Endothelial cell of umbilical vein (primary cell): ENCODE results near the gene COQ2. TPM values are rescaled to one million over a fixed set of nuclear protein-coding genes. Genes with fewer than 3 reads are reported as not detected.
"Not testable (repeated sequence)": the region's sequence is repeated elsewhere in the genome, so short reads cannot be mapped to it uniquely, and the experiment has no call there.

Experiments
- BruUV-seq: library from RNA; stranded (reverse); fragments of 400-500 nt; replicated peaks from 2 replicates; lab custom pipeline; 2021; lab: Mats Ljungman, UMichigan
- CTCF ChIA-PET: fragments of 300-600, 350-600 bp; sonication (Branson Sonifier 250); formaldehyde crosslinking; loops from one replicate; lab custom pipeline; 2021; ENCODE audit warnings: antibody characterized with exemption, inconsistent platforms; lab: Charles Lee
- POLR2A ChIA-PET: fragments of 300-600, 350-600 bp; sonication (Branson Sonifier 250); formaldehyde crosslinking; loops from one replicate; lab custom pipeline; 2021; ENCODE audit warnings: antibody characterized with exemption, inconsistent platforms; lab: Charles Lee
- DNase-seq: peaks from one replicate; pipeline ENCODE4 v3.0.0-alpha.2; 2011; ENCODE audit warnings: low read depth, low spot score
- FAIRE-seq: peaks from 2 replicates; lab custom pipeline; 2011; peaks lifted over from hg19 to GRCh38; lab: Jason Lieb, UNC
- H2AFZ ChIP-seq: 2 replicates; pipeline ENCODE4 v1.6.0; 2012; ENCODE audit warnings: low read depth, low read length, control low read depth, inconsistent platforms
- H3K27ac ChIP-seq: 2 replicates; pipeline ENCODE4 v1.5.1; 2011; ENCODE audit warnings: low read depth, mild to moderate bottlenecking, control low read depth, low read length, moderate library complexity; ENCODE audit not compliant: insufficient read depth
- H3K27me3 ChIP-seq, 2 experiments: 2 replicates each; pipeline versions ENCODE4 v1.6.0 to v1.6.1; 2011; ENCODE audit warnings: low read length in 2 of 2, mixed read lengths in 1 of 2; ENCODE audit not compliant: control insufficient read depth in 2 of 2, insufficient read depth in 2 of 2
- H3K36me3 ChIP-seq, 2 experiments: 2 replicates in 1 of 2; 3 replicates in 1 of 2; pipeline ENCODE4 v1.5.1; 2011; ENCODE audit warnings: low read length in 2 of 2, mild to moderate bottlenecking in 1 of 2, moderate library complexity in 1 of 2; ENCODE audit not compliant: control insufficient read depth in 2 of 2, insufficient read depth in 2 of 2; ENCODE audit errors: extremely low read depth in 1 of 2
- H3K4me1 ChIP-seq: 3 replicates; pipeline ENCODE4 v1.5.1; 2011; ENCODE audit warnings: mild to moderate bottlenecking, low read length; ENCODE audit not compliant: control insufficient read depth, insufficient read depth; ENCODE audit errors: extremely low read depth
- H3K4me2 ChIP-seq: 2 replicates; pipeline ENCODE4 v1.6.1; 2011; ENCODE audit warnings: low read length, control low read depth, mixed read lengths; ENCODE audit not compliant: insufficient read depth
- H3K4me3 ChIP-seq, 3 experiments: fragments of 200-600 bp in 1 of 3; sonication (generic), shearing (Covaris generic) in 1 of 3; replicated peaks in 1 of 3; 2 replicates each; pipeline ENCODE4 v1.5.1; 2011 to 2016; ENCODE audit warnings: control low read depth in 3 of 3, low read length in 3 of 3, mild to moderate bottlenecking in 2 of 3, inconsistent platforms in 1 of 3, low read depth in 1 of 3, moderate library complexity in 1 of 3; ENCODE audit not compliant: insufficient read depth in 1 of 3
- H3K79me2 ChIP-seq: 2 replicates; pipeline ENCODE4 v1.6.0; 2012; ENCODE audit warnings: low read length, inconsistent platforms; ENCODE audit not compliant: control insufficient read depth, insufficient read depth
- H3K9ac ChIP-seq: replicated peaks from 2 replicates; pipeline ENCODE3; 2011; ENCODE audit warnings: low read length, control low read depth; ENCODE audit not compliant: insufficient read depth; ENCODE audit errors: extremely low read depth
- H3K9me1 ChIP-seq: replicated peaks from 3 replicates; pipeline ENCODE4 v1.6.0; 2011; ENCODE audit warnings: mild to moderate bottlenecking, low read length; ENCODE audit not compliant: control insufficient read depth, insufficient read depth; ENCODE audit errors: extremely low read depth
- H3K9me3 ChIP-seq: replicated peaks from 2 replicates; pipeline ENCODE4 v1.5.1; 2012; ENCODE audit warnings: low read length, inconsistent platforms; ENCODE audit not compliant: control insufficient read depth, insufficient read depth
- H4K20me1 ChIP-seq: replicated peaks from 2 replicates; pipeline ENCODE3; 2011; ENCODE audit warnings: mild to moderate bottlenecking, low read length; ENCODE audit not compliant: control insufficient read depth, insufficient read depth; ENCODE audit errors: extremely low read depth
- EZH2 ChIP-seq: IDR thresholded peaks from 2 replicates; pipeline ENCODE4 v1.6.1; 2012; ENCODE audit warnings: borderline replicate concordance, low read depth, mild to moderate bottlenecking, moderate library complexity, low read length, inconsistent platforms; ENCODE audit not compliant: severe bottlenecking
- FOS ChIP-seq: IDR thresholded peaks from 2 replicates; pipeline ENCODE4 v1.6.1; 2011; ENCODE audit warnings: mild to moderate bottlenecking, low read length, moderate library complexity, borderline replicate concordance; ENCODE audit not compliant: insufficient read depth
- JUN ChIP-seq: IDR thresholded peaks from 2 replicates; pipeline ENCODE4 v1.6.1; 2011; ENCODE audit warnings: borderline replicate concordance, low read depth; ENCODE audit not compliant: insufficient read length, insufficient read depth
- MAX ChIP-seq: IDR thresholded peaks from 2 replicates; pipeline ENCODE4 v1.6.1; 2011; ENCODE audit not compliant: insufficient read depth, insufficient read length
- dilution Hi-C: fragments of 300-500 bp; cut with MboI; formaldehyde crosslinking; loops from one replicate; pipeline ENCODE4 v1.15.0; 2019; ENCODE audit warnings: low sequenced_read_pairs; ENCODE audit not compliant: extremely low pct_ligation_motif_present
- intact Hi-C: fragments of 100-400 bp; cut with micrococcal nuclease; formaldehyde crosslinking; loops from one replicate; pipeline ENCODE4 v1.10.0; 2022
- polyA plus RNA-seq, 4 experiments: library from polyadenylated mRNA; depleted of rRNA in 3 of 4; stranded (reverse) in 3 of 4; unstranded in 1 of 4; fragments of >200 nt; gene quantifications; 2 replicates each; pipeline versions ENCODE4 v1.2.1 to v1.2.3, GENCODE V29; 2011 to 2012; ENCODE audit warnings: missing spikeins in 1 of 4
- total RNA-seq: library from RNA; stranded (reverse); gene quantifications from 2 replicates; pipeline ENCODE4 v1.2.3, GENCODE V29; 2021

The COQ2 gene
- total and polyA plus RNA-seq, 2 donors (not counting 3 experiments of a cell fraction or from before 2014, with no cell fraction given) = 25.5 to 28.0 TPM

- FAIRE-seq (no peak), DNase-seq (no peak)
- peaks cover under 1% of the 10 kb centered on the region for H3K79me2 ChIP-seq
- H3K9me1 ChIP-seq = no peaks in the 10 kb centered on the region
- intact Hi-C loops (no loop called here), dilution Hi-C loops (no loop called here)
- no peaks in the 10 kb centered on the region for H3K9me3 ChIP-seq
- H3K4me1 ChIP-seq = peaks cover under 1% of the 10 kb centered on the region
- CTCF ChIA-PET = interaction anchor here (0.6 to 2.6 kb wide), 5 partner anchors 8 to 222 kb away, joined by 3 to 9 read pairs (median 3); partner anchors contain the start of gene COQ2
- no peaks in the 10 kb centered on the region for H3K27me3 ChIP-seq
- no TSS peak for BruUV-seq
- H4K20me1 ChIP-seq = no peaks in the 10 kb centered on the region
- H2AFZ ChIP-seq = no peak overlapping the region
- H3K36me3 ChIP-seq = no peaks in the 10 kb centered on the region
- H3K4me3 ChIP-seq = no peak overlapping the region
- no peak overlapping the region for H3K27ac ChIP-seq
- POLR2A ChIA-PET = no interaction called here
- TF ChIP-seq FOS (no peak), JUN (no peak), MAX (no peak), EZH2 (no peak)
- H3K9ac ChIP-seq = no peak overlapping the region
- H3K4me2 ChIP-seq = no peak overlapping the region
Observed at GRCh38 chr4:83276299-83277040, 8.1 kb downstream of the COQ2 start.

- H3K4me1 ChIP-seq, H3K79me2 ChIP-seq, DNase-seq, H3K4me3 ChIP-seq, intact Hi-C loops, BruUV-seq, H3K27me3 ChIP-seq, H3K36me3 ChIP-seq, H3K4me2 ChIP-seq, H3K27ac ChIP-seq, H4K20me1 ChIP-seq, H3K9ac ChIP-seq, dilution Hi-C loops, POLR2A ChIA-PET, FAIRE-seq, H3K9me1 ChIP-seq, H3K9me3 ChIP-seq, H2AFZ ChIP-seq: not testable (repeated sequence)
- CTCF ChIA-PET = interaction anchor here (0.6 to 2.6 kb wide), 7 partner anchors 8 to 219 kb away, joined by 3 to 9 read pairs (median 5); partner anchors contain the start of gene COQ2
Observed at GRCh38 chr4:83273926-83274325, 10.7 kb downstream of the COQ2 start.
